SK-N-SH (cell line): ENCODE results near the gene CACNA2D3. TPM values are rescaled to one million over a fixed set of nuclear protein-coding genes. Genes with fewer than 3 reads are reported as not detected.

Source experiments
- CTCF ChIA-PET: fragments of 300-600, 350-600 bp; formaldehyde crosslinking; extraction: SDS; loops from one replicate; lab custom pipeline; 2021; lab: Yijun Ruan, JAX
- POLR2A ChIA-PET: fragments of 350-600 bp; sonication (Branson Sonifier 250); formaldehyde crosslinking; extraction: SDS; loops from one replicate; lab custom pipeline; 2020; ENCODE audit warnings: antibody characterized with exemption, inconsistent platforms; lab: Yijun Ruan, JAX
- DNase-seq: peaks from one replicate; pipeline ENCODE4 v3.0.0; 2012
- H2AFZ ChIP-seq: fragments of 200-600 bp; sonication (generic); 2 replicates; pipeline ENCODE4 v1.8.1; 2016; ENCODE audit warnings: antibody characterized with exemption, mild to moderate bottlenecking, low read depth
- H3F3A ChIP-seq: fragments of 200-600 bp; sonication (generic); replicated peaks from 2 replicates; pipeline ENCODE3; 2016; ENCODE audit warnings: antibody characterized with exemption, mild to moderate bottlenecking; ENCODE audit not compliant: insufficient read depth
- H3K27ac ChIP-seq, 2 experiments: fragments of 200-500 bp in 1 of 2; fragments of 200-600 bp in 1 of 2; sonication (Bioruptor generic) in 1 of 2; sonication (generic), shearing (Covaris generic) in 1 of 2; 2 replicates each; pipeline versions ENCODE4 v1.5.1 to v1.6.1; 2014 to 2016; ENCODE audit warnings: low read depth in 2 of 2, inconsistent platforms in 1 of 2, low read length in 1 of 2, mild to moderate bottlenecking in 1 of 2, mixed read lengths in 1 of 2
- H3K27me3 ChIP-seq: fragments of 200-600 bp; sonication (generic), shearing (Covaris generic); 2 replicates; pipeline ENCODE4 v1.6.1; 2016; ENCODE audit warnings: mixed run types; ENCODE audit not compliant: insufficient read depth
- H3K36me3 ChIP-seq, 2 experiments: fragments of 200-500 bp in 1 of 2; fragments of 200-600 bp in 1 of 2; sonication (Bioruptor generic) in 1 of 2; sonication (generic) in 1 of 2; replicated peaks in 1 of 2; 2 replicates each; pipeline versions ENCODE3 to v1.5.1; 2014 to 2016; ENCODE audit warnings: low read length in 1 of 2, mild to moderate bottlenecking in 1 of 2; ENCODE audit not compliant: insufficient read depth in 2 of 2, control insufficient read depth in 1 of 2
- H3K4me1 ChIP-seq, 2 experiments: fragments of 200-500 bp in 1 of 2; fragments of 200-600 bp in 1 of 2; sonication (Bioruptor generic) in 1 of 2; sonication (generic), shearing (Covaris generic) in 1 of 2; 2 replicates each; pipeline versions ENCODE4 v1.5.1 to v1.6.1; 2014 to 2016; ENCODE audit warnings: low read depth in 1 of 2, low read length in 1 of 2, mixed run types in 1 of 2; ENCODE audit not compliant: insufficient read depth in 2 of 2, control insufficient read depth in 1 of 2
- H3K4me2 ChIP-seq: fragments of 200-600 bp; sonication (generic), shearing (Covaris generic); 2 replicates; pipeline ENCODE4 v1.6.1; 2017; ENCODE audit warnings: mixed run types
- H3K4me3 ChIP-seq, 2 experiments: fragments of 200-500 bp in 1 of 2; fragments of 200-600 bp in 1 of 2; sonication (Bioruptor generic) in 1 of 2; sonication (generic), shearing (Covaris generic) in 1 of 2; 2 replicates each; pipeline versions ENCODE4 v1.5.1 to v1.8.1; 2014 to 2016; ENCODE audit warnings: low read depth in 2 of 2, inconsistent platforms in 1 of 2, low read length in 1 of 2, mild to moderate bottlenecking in 1 of 2, mixed read lengths in 1 of 2, moderate library complexity in 1 of 2
- H3K79me2 ChIP-seq: fragments of 200-600 bp; sonication (generic); 2 replicates; pipeline ENCODE4 v1.8.1; 2017; ENCODE audit warnings: mild to moderate bottlenecking; ENCODE audit not compliant: insufficient read depth
- H3K9ac ChIP-seq: fragments of 200-600 bp; sonication (generic); 2 replicates; pipeline ENCODE4 v1.6.1; 2017; ENCODE audit warnings: mixed run types
- H3K9me2 ChIP-seq: fragments of 200-600 bp; sonication (generic); 2 replicates; pipeline ENCODE4 v1.6.1; 2017; ENCODE audit warnings: mixed run types
- H3K9me3 ChIP-seq: fragments of 200-600 bp; sonication (generic); 2 replicates; pipeline ENCODE4 v1.6.1; 2017; ENCODE audit warnings: mixed run types, mild to moderate bottlenecking, moderate library complexity
- H4K20me1 ChIP-seq: fragments of 200-600 bp; sonication (generic); 2 replicates; pipeline ENCODE4 v1.6.1; 2017; ENCODE audit warnings: mild to moderate bottlenecking, mixed run types; ENCODE audit not compliant: insufficient read depth
- CTCF ChIP-seq: fragments of 200-600 bp; sonication (generic); IDR thresholded peaks from 2 replicates; pipeline ENCODE4 v1.6.1; 2017; ENCODE audit warnings: antibody characterized with exemption, mild to moderate bottlenecking, moderate library complexity
- ELF1 ChIP-seq: IDR thresholded peaks from 2 replicates; pipeline ENCODE4 v1.4.0; 2012
- EZH2phosphoT487 ChIP-seq: fragments of 200-600 bp; sonication (generic); IDR thresholded peaks from 2 replicates; pipeline ENCODE4 v1.6.1; 2017; ENCODE audit warnings: low read depth, mixed run types, mild to moderate bottlenecking, antibody characterized with exemption, moderate library complexity, borderline replicate concordance
- FOXJ3 ChIP-seq: sonication (generic); formaldehyde crosslinking; IDR thresholded peaks from 2 replicates; pipeline ENCODE4 v1.5.1; 2020; ENCODE audit warnings: mild to moderate bottlenecking, missing genetic modification reagents
- FOXM1 ChIP-seq: IDR thresholded peaks from 2 replicates; pipeline ENCODE4 v1.4.0; 2012; ENCODE audit warnings: low read depth, mild to moderate bottlenecking
- GATA2 ChIP-seq: sonication (generic); formaldehyde crosslinking; IDR thresholded peaks from 2 replicates; pipeline ENCODE4 v1.5.0; 2020; ENCODE audit warnings: mild to moderate bottlenecking, missing genetic modification reagents
- MAX ChIP-seq: IDR thresholded peaks from 2 replicates; pipeline ENCODE4 v1.4.0; 2012; ENCODE audit warnings: low read depth
- MEF2A ChIP-seq: IDR thresholded peaks from 2 replicates; pipeline ENCODE4 v1.4.0; 2012; ENCODE audit warnings: low read depth, borderline replicate concordance
- NRF1 ChIP-seq: IDR thresholded peaks from 2 replicates; pipeline ENCODE4 v1.6.1; 2012; ENCODE audit warnings: low read depth, mild to moderate bottlenecking, low read length
- PBX3 ChIP-seq: IDR thresholded peaks from 2 replicates; pipeline ENCODE4; 2012
- POLR2AphosphoS5 ChIP-seq: IDR thresholded peaks from 2 replicates; pipeline ENCODE4 v1.6.1; 2012; ENCODE audit warnings: low read depth, low read length
- RAD21 ChIP-seq: IDR thresholded peaks from 2 replicates; pipeline ENCODE4 v1.6.1; 2012; ENCODE audit warnings: mild to moderate bottlenecking, low read length
- SIN3A ChIP-seq: IDR thresholded peaks from 2 replicates; pipeline ENCODE4 v1.6.1; 2012; ENCODE audit warnings: low read depth, mild to moderate bottlenecking, low read length, moderate library complexity, borderline replicate concordance
- TCF12 ChIP-seq: IDR thresholded peaks from 2 replicates; pipeline ENCODE4 v1.4.0; 2012
- TEAD4 ChIP-seq: IDR thresholded peaks from 2 replicates; pipeline ENCODE4 v1.4.0; 2012; ENCODE audit warnings: mild to moderate bottlenecking, borderline replicate concordance; ENCODE audit not compliant: insufficient read depth
- USF1 ChIP-seq: IDR thresholded peaks from 2 replicates; pipeline ENCODE4 v1.4.0; 2012; ENCODE audit warnings: low read depth, borderline replicate concordance
- USF2 ChIP-seq: fragments of 150-350 bp; IDR thresholded peaks from 2 replicates; pipeline ENCODE4 v1.6.1; 2017; ENCODE audit warnings: antibody characterized with exemption, low read length, low read depth, borderline replicate concordance
- YY1 ChIP-seq: IDR thresholded peaks from 2 replicates; pipeline ENCODE4 v1.4.0; 2012; ENCODE audit warnings: low read depth, mild to moderate bottlenecking
- whole genome bisulfite sequencing: methylation state at CpG from one replicate; pipeline ENCODE4 v1.1.6; 2017; ENCODE audit warnings: low lambda C conversion rate; 5-methylcytosine and 5-hydroxymethylcytosine counted together
- polyA plus RNA-seq, 3 experiments: library from polyadenylated mRNA; depleted of rRNA; stranded (reverse); fragments of >200 nt; gene quantifications; 2 replicates each; pipeline ENCODE4 v1.2.3, GENCODE V29; 2012

Gene CACNA2D3
- polyA plus RNA-seq, 1 of the 3 experiments (the other 2 are of a cell fraction), result 0.15 TPM

- Histone ChIP-seq H3K9ac (no peak overlapping the region), H3K9me3 (no peaks in the 10 kb centered on the region), H3K4me3 (no peak overlapping the region), H3K36me3 (no peaks in the 10 kb centered on the region), H3K4me2 (no peak overlapping the region), H2AFZ (no peak overlapping the region), H3K79me2 (no peaks in the 10 kb centered on the region), H3K4me1 (no peaks in the 10 kb centered on the region; a peak in 1 of 4 replicates), H3K27ac (no peak overlapping the region), H4K20me1 (no peaks in the 10 kb centered on the region), H3F3A (no peaks in the 10 kb centered on the region), H3K9me2 (no peaks in the 10 kb centered on the region), H3K27me3 (no peaks in the 10 kb centered on the region)
- DNase-seq, result no peak
- 45% methylated on average over 5 of the region's 5 CpGs for WGBS
- ChIA-PET POLR2A (no interaction called here), CTCF (interaction anchor here (1.7 to 5.4 kb wide), 2 partner anchors 13 to 194 kb away, joined by 8 to 30 read pairs; no protein-coding TSS in a partner anchor)
- TF ChIP-seq MEF2A (no peak), CTCF (no peak), USF1 (no peak), EZH2phosphoT487 (no peak), FOXJ3 (CRISPR knock-in tag) (no peak), FOXM1 (no peak), MAX (no peak), PBX3 (no peak), POLR2AphosphoS5 (no peak), TEAD4 (no peak), YY1 (no peak), NRF1 (no peak), RAD21 (no peak), TCF12 (no peak), ELF1 (no peak), USF2 (no peak), SIN3A (no peak), GATA2 (CRISPR knock-in tag) (no peak)
These were observed 10.8 kb downstream of the CACNA2D3 start for GRCh38 chr3:54133196-54133595.
